OCI-LY7 (cell line): ENCODE results near the gene RCAN3.

Experiments used
- EZH2phosphoT487 ChIP-seq: fragments of 200-600 bp; sonication (generic); IDR thresholded peaks from 2 replicates; pipeline ENCODE4 v1.6.1; 2018; ENCODE audit warnings: low read depth, borderline replicate concordance, mild to moderate bottlenecking, mixed run types, antibody characterized with exemption, low read length, moderate library complexity, mixed read lengths
- TF ChIP-seq, protein P1 (sequence below): fragments of 200-600 bp; sonication (generic); conservative IDR thresholded peaks from 2 replicates; pipeline ENCODE4 v1.5.1; 2014; ENCODE audit warnings: mild to moderate bottlenecking, antibody characterized with exemption, low read length, moderate library complexity, mixed read lengths

DNA sequence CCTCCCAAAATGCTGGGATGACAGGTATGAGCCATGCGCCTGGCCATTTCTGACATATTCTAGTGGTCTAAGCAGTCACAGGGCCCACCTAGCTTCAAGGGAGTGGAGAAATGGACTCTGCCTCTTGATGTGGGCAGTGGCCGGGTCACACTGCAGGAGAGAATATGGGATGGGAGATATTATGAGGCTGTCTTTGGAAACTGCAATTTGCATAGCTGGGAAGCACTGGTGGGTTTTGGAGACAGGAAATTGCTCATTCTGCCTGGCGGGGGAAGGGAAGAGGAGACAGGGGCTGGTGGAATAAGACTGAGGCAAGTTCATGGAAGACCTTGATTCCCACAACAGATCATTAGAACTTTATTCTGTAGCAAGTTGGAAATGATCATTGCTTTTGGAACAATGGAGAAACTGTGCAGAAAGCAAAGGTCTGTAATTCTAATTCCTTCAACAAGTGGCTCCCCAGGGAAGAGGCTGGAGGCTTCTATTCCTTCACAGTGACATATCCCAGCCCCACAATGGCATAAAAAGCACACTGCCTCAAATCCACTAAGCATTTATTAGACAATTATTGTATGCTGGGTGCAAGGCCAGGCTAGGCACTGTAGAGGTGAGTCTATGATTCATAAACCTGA is 63.7 kb downstream of the RCAN3 start:
- TF ChIP-seq, protein P1, sequence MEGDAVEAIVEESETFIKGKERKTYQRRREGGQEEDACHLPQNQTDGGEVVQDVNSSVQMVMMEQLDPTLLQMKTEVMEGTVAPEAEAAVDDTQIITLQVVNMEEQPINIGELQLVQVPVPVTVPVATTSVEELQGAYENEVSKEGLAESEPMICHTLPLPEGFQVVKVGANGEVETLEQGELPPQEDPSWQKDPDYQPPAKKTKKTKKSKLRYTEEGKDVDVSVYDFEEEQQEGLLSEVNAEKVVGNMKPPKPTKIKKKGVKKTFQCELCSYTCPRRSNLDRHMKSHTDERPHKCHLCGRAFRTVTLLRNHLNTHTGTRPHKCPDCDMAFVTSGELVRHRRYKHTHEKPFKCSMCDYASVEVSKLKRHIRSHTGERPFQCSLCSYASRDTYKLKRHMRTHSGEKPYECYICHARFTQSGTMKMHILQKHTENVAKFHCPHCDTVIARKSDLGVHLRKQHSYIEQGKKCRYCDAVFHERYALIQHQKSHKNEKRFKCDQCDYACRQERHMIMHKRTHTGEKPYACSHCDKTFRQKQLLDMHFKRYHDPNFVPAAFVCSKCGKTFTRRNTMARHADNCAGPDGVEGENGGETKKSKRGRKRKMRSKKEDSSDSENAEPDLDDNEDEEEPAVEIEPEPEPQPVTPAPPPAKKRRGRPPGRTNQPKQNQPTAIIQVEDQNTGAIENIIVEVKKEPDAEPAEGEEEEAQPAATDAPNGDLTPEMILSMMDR: no peak
- TF ChIP-seq EZH2phosphoT487: no peak
